Duodenal mucosa (tissue), 2 donors: ENCODE data around the gene GARIN5B.

Source experiments
- H3K27ac ChIP-seq: one replicate; pipeline ENCODE4 v1.7.0; 2013; ENCODE audit warnings: low read depth, low read length
- H3K27me3 ChIP-seq, 2 donors: one replicate each; pipeline ENCODE4 v1.7.0; 2013; ENCODE audit warnings: low read length in 2 of 2, control low read depth in 1 of 2; ENCODE audit not compliant: insufficient read depth in 2 of 2, control insufficient read depth in 1 of 2
- H3K36me3 ChIP-seq, 2 donors: one replicate each; pipeline ENCODE4 v1.7.0; 2013; ENCODE audit warnings: low read length in 2 of 2, control low read depth in 1 of 2; ENCODE audit not compliant: insufficient read depth in 2 of 2, control insufficient read depth in 1 of 2
- H3K4me1 ChIP-seq, 2 donors: one replicate each; pipeline ENCODE4 v1.7.0; 2013; ENCODE audit warnings: low read length in 2 of 2, control low read depth in 1 of 2; ENCODE audit not compliant: insufficient read depth in 2 of 2, control insufficient read depth in 1 of 2
- H3K4me3 ChIP-seq, 2 donors: one replicate each; pipeline ENCODE4 v1.7.0; 2013; ENCODE audit warnings: low read length in 2 of 2, low read depth in 1 of 2
- H3K9ac ChIP-seq, 2 donors: one replicate each; pipeline ENCODE4 v1.7.0; 2013; ENCODE audit warnings: low read length in 2 of 2, low read depth in 1 of 2
- H3K9me3 ChIP-seq, 2 donors: one replicate each; pipeline ENCODE4 v1.7.0; 2013; ENCODE audit warnings: low read length in 2 of 2, control low read depth in 1 of 2; ENCODE audit not compliant: control insufficient read depth in 1 of 2

Gene GARIN5B

GRCh38 chr19:55321466-55322137 lies 41.5 kb downstream of the GARIN5B start:
- peaks cover 15% of the 10 kb centered on the region in 2 donors for H3K4me1 ChIP-seq
- H3K27ac ChIP-seq, result peak overlapping the region; percentile 77
- H3K36me3 ChIP-seq, result peaks cover 3 to 4% of the 10 kb centered on the region in 2 donors
- peak overlapping the region; percentile 63 to 64 for H3K4me3 ChIP-seq
- H3K9ac ChIP-seq, result peak overlapping the region; percentile 55 to 72
- H3K9me3 ChIP-seq, result no peaks in the 10 kb centered on the region
- no peaks in the 10 kb centered on the region for H3K27me3 ChIP-seq

- Histone ChIP-seq H3K27ac (peak overlapping the region; percentile 77), H3K9ac (peak overlapping the region; percentile 55 to 72), H3K4me3 (peak overlapping the region; percentile 63 to 64)
Observed at GRCh38 chr19:55320844-55321419, 42.1 kb downstream of the GARIN5B start.

GRCh38 chr19:55319785-55320184 lies 43.3 kb downstream of the GARIN5B start:
- Histone ChIP-seq H3K9me3 (no peaks in the 10 kb centered on the region), H3K9ac (peak overlapping the region in 1 of 2 donors; percentile 72), H3K4me3 (peak overlapping the region; percentile 50 to 54), H3K4me1 (peaks cover 15% of the 10 kb centered on the region in 2 donors), H3K36me3 (peaks cover 13% of the 10 kb centered on the region in 2 donors), H3K27me3 (no peaks in the 10 kb centered on the region), H3K27ac (no peak overlapping the region)

More at GRCh38 chr19:55320844-55321419, 42.1 kb downstream of the GARIN5B start:
- Histone ChIP-seq H3K9me3 (no peaks in the 10 kb centered on the region), H3K27me3 (no peaks in the 10 kb centered on the region), H3K4me1 (peaks cover 15% of the 10 kb centered on the region in 2 donors), H3K36me3 (peaks cover 10 to 11% of the 10 kb centered on the region in 2 donors)

GRCh38 chr19:55316646-55317045 lies 46.4 kb downstream of the GARIN5B start:
- no peak overlapping the region for H3K4me3 ChIP-seq
- H3K36me3 ChIP-seq, result peaks cover 13 to 16% of the 10 kb centered on the region in 2 donors
- no peak overlapping the region for H3K27ac ChIP-seq
- H3K4me1 ChIP-seq, result peaks cover 1 to 2% of the 10 kb centered on the region in 2 donors
- no peaks in the 10 kb centered on the region for H3K9me3 ChIP-seq
- no peaks in the 10 kb centered on the region for H3K27me3 ChIP-seq
- H3K9ac ChIP-seq, result no peak overlapping the region

- Histone ChIP-seq H3K9ac (no peak overlapping the region), H3K4me3 (no peak overlapping the region), H3K36me3 (peaks cover 13 to 16% of the 10 kb centered on the region in 2 donors), H3K27me3 (no peaks in the 10 kb centered on the region), H3K27ac (no peak overlapping the region), H3K4me1 (no peaks in the 10 kb centered on the region), H3K9me3 (no peaks in the 10 kb centered on the region)
Observed at GRCh38 chr19:55315956-55316525, 47.0 kb downstream of the GARIN5B start.

- Histone ChIP-seq H3K27me3 (no peaks in the 10 kb centered on the region), H3K4me3 (no peak overlapping the region), H3K4me1 (no peaks in the 10 kb centered on the region), H3K27ac (no peak overlapping the region), H3K36me3 (peaks cover 13 to 16% of the 10 kb centered on the region in 2 donors), H3K9me3 (no peaks in the 10 kb centered on the region), H3K9ac (no peak overlapping the region)
Observed at GRCh38 chr19:55314396-55314795, 48.7 kb downstream of the GARIN5B start.

- H3K9me3 ChIP-seq, result no peaks in the 10 kb centered on the region
- H3K36me3 ChIP-seq, result peaks cover 13 to 16% of the 10 kb centered on the region in 2 donors
- no peak overlapping the region for H3K9ac ChIP-seq
- no peaks in the 10 kb centered on the region for H3K4me1 ChIP-seq
- H3K27me3 ChIP-seq, result no peaks in the 10 kb centered on the region
- no peak overlapping the region for H3K27ac ChIP-seq
- no peak overlapping the region for H3K4me3 ChIP-seq
Observed at GRCh38 chr19:55312621-55313512, 50.2 kb downstream of the GARIN5B start.

- Histone ChIP-seq H3K27me3 (no peaks in the 10 kb centered on the region), H3K9ac (no peak overlapping the region), H3K4me1 (no peaks in the 10 kb centered on the region), H3K27ac (no peak overlapping the region), H3K36me3 (peaks cover 10 to 15% of the 10 kb centered on the region in 2 donors), H3K4me3 (no peak overlapping the region), H3K9me3 (no peaks in the 10 kb centered on the region)
Observed at GRCh38 chr19:55311797-55312196, 51.3 kb downstream of the GARIN5B start.

- H3K4me1 ChIP-seq, result no peaks in the 10 kb centered on the region
- H3K27ac ChIP-seq, result no peak overlapping the region
- no peak overlapping the region for H3K4me3 ChIP-seq
- no peaks in the 10 kb centered on the region for H3K9me3 ChIP-seq
- peaks cover 6 to 11% of the 10 kb centered on the region in 2 donors for H3K36me3 ChIP-seq
- H3K27me3 ChIP-seq, result no peaks in the 10 kb centered on the region
- H3K9ac ChIP-seq, result no peak overlapping the region
Observed at GRCh38 chr19:55311397-55311796, 51.7 kb downstream of the GARIN5B start.
